Inflammatory macrophage treated with lipopolysaccharide for 4 hours (primary cell): ENCODE measurements around the gene TOGARAM1.
"Not testable (repeated sequence)": the region's sequence is repeated elsewhere in the genome, so short reads cannot be mapped to it uniquely, and the experiment has no call there.

Source experiments
- DNase-seq: peaks from one replicate; pipeline ENCODE4 v3.0.0-alpha.2; 2020

Gene TOGARAM1

DNA sequence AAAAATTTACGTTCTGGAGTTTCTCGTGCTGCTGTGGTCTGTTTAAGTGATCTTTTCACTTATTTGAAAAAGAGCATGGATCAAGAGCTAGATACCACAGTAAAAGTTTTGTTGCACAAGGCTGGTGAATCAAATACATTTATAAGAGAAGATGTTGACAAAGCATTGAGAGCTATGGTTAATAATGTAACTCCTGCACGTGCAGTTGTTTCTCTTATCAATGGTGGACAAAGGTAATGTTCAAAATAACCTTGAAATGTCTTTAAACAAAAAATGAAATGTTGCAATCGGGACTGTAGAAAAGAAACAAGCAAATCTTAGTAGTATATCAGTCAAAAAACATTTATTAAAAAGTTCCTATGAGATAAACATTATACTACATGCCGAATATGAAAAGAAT lies 82.6 kb downstream of the TOGARAM1 start:
- no peak for DNase-seq

GRCh38 chr14:45048385-45048784 lies 86.4 kb downstream of the TOGARAM1 start:
- DNase-seq = no peak

GRCh38 chr14:45051180-45051579 lies 89.2 kb downstream of the TOGARAM1 start:
- no peak for DNase-seq

DNA sequence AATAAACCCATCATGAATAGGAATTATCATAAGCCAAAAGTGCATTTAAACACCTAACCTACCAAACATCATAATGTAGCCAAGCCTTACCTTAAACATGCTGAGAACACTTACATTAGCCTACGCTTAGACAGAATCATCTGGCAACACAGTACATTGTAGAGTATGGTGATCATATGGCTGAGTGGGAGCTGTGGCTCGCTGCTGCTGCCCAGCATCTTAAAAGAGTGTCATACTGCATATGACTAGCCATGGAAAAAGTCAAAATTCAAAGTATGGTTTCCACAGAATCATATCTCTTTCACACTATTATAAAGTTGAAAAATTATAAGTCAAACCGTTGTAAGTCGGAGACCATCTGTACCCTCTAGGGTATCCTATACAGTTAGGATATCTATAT lies 89.9 kb downstream of the TOGARAM1 start:
- DNase-seq = no peak

- DNase-seq = no peak
These were observed 95.4 kb downstream of the TOGARAM1 start for GRCh38 chr14:45057349-45057748.

- no peak for DNase-seq
These were observed 95.9 kb downstream of the TOGARAM1 start for GRCh38 chr14:45057881-45058364.

DNA sequence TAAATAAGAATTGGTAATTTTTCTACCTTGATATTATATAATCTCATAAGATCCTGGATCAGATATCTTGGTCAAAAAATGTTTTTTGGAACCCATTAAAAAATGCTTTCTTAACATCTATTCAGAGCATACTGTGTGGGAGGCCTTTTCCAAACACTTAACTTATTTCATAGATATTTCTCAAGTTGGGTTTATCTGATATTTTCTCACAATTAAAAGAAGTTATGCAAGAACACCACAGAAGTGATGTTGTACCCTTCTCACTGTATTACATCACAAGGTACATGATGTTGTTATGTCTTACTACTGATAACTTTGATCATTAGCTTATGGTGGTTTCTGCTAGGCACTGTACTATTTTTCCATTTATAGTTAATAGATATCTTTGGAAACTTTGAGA lies 98.6 kb downstream of the TOGARAM1 start:
- DNase-seq = peak; percentile 63

DNA sequence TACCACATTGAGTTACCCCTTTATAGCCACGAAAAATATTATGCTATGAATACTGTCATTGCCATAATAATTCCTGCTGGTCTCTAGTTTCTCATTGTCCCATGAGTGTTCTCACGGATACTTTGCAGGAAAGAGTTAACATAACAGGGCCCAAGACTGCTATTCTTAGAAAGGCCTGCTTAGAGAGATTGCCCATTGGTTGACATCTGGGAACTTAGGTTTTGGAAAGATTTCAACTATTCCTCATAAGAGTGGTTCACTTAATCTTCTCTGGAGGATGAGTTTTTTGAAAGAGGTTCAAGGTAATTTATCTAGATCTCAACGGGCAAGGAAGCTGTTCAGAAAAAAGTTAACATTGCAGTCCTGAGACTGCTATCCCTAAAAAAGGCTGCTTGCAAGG lies 103.5 kb downstream of the TOGARAM1 start:
- DNase-seq = no peak

- no peak for DNase-seq
These were observed 104.0 kb downstream of the TOGARAM1 start for GRCh38 chr14:45065956-45066355.

DNA sequence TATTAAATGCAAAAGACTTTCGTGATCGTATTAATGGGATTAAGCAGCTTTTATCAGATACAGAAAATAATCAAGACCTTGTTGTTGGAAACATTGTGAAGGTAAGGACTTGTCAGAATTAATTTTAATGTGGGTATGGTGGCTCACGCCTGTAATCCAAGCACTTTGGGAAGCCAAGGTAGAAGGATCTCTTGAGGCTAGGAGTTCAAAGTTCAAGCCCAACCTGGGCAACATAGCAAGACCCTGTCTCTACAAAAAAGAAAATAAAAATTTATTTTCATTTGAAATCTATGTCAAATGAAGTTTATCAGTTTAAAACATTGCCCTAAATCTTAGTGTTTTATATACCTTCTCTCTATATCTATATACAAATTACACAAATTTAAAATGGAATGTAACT lies 104.7 kb downstream of the TOGARAM1 start:
- DNase-seq = no peak

GRCh38 chr14:45068396-45068795 lies 106.4 kb downstream of the TOGARAM1 start:
- no peak for DNase-seq

- DNase-seq = no peak
These were observed 108.2 kb downstream of the TOGARAM1 start for GRCh38 chr14:45070215-45070614.

GRCh38 chr14:45072126-45072525 lies 110.1 kb downstream of the TOGARAM1 start:
- no peak for DNase-seq

- DNase-seq = no peak
These were observed 111.4 kb downstream of the TOGARAM1 start for GRCh38 chr14:45073231-45073879.

- DNase-seq = no peak
These were observed 116.3 kb downstream of the TOGARAM1 start for GRCh38 chr14:45078323-45078722.

- DNase-seq = not testable (repeated sequence)
These were observed 118.5 kb downstream of the TOGARAM1 start for GRCh38 chr14:45080416-45080968.

- DNase-seq = not testable (repeated sequence)
These were observed 119.1 kb downstream of the TOGARAM1 start for GRCh38 chr14:45081096-45081495.

- DNase-seq = no peak
These were observed 120.4 kb downstream of the TOGARAM1 start for GRCh38 chr14:45082420-45082819.

GRCh38 chr14:45083617-45083975 lies 121.6 kb downstream of the TOGARAM1 start:
- no peak for DNase-seq

DNA sequence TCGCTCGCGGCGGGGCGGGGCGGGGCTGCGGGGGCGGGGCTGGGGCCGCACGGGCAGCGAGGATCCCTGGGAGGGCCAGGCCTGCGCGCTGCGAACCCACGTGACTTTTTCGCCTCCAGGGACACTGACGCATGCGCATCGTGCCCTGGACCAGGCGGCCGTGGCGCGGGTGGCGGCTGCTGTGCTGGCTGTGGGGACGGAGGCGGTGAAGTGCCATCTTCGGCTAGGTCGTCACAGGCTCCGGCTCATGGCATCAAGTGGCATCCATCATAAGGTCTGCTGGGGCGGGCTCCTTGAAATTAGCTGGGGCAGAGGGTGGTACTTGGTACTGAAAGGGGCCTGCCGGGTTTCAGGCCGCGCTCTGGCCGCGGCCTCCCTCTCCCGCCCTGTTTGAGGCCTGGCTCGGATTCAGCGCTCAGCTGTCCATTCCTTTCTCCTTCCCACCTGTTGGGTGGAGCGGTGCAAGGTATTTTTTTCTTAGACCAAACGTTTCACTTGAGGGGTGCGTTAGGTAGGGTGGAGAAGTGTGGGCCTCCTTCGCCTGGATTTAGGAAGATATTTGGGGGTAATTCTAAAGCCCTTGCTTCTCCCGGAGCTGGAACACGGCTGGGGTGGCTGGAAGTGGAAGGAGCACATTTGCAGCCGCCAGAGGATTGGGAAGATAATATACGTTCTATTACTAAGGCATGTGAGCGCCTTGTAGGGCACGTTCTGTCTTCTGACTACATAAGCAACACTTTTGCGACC lies 122.2 kb downstream of the TOGARAM1 start, which contains the start of gene PRPF39:
TSS of gene PRPF39 (plus strand) at position 141 of the 747 bp plus-strand sequence. CDS start 11,124 bp downstream, outside the sequence.
- peak; percentile 94 for DNase-seq

DNA sequence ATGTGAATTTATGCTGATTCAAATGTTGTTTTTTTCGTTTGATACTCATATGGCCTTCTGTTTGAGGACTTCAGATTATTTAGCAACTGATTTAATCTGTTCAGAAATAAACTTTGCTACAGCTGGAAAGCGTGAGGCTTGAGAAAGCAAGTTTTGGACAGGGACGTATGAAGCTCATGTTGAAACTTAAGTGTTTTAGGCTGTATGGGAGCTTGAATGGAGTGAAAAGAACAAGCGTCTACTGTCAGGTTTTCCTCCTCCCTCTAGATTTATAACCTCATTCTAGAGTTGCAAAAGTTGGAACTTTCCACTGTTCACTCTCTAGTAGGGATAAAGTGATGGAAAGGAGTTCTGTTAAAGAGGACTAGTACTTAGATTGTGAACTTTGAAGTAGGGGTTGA lies 123.0 kb downstream of the TOGARAM1 start:
- DNase-seq = peak; percentile 37

- DNase-seq = peak; percentile 31
These were observed 127.8 kb downstream of the TOGARAM1 start for GRCh38 chr14:45089813-45090212.

GRCh38 chr14:45091710-45092109 lies 129.7 kb downstream of the TOGARAM1 start:
- DNase-seq = peak; percentile 14

DNA sequence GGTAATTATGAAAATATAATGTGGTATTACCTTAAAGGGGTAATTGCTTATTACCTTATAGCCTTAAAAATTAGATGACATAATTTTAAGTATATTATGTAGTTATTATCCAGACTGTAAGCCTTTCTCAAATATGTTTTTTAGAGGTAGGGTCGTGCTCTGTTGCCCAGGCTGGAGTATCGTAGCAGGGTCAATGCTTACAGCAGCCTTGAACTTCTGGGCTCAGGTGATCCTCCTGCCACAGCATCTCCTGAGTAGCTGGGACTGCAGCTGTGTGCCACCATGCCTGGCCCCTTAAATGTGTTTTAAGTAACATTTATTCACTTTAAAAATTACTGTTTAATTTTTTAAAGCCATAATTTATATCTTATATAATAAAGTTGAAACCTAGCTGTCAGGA lies 132.3 kb downstream of the TOGARAM1 start:
- DNase-seq = no peak
